Endothelial cell of umbilical vein (primary cell): ENCODE measurements around the gene STARD6.

ENCODE experiments used
- EZH2 ChIP-seq: IDR thresholded peaks from 2 replicates; pipeline ENCODE4 v1.6.1; 2012; ENCODE audit warnings: borderline replicate concordance, low read depth, mild to moderate bottlenecking, moderate library complexity, low read length, inconsistent platforms; ENCODE audit not compliant: severe bottlenecking
- FOS ChIP-seq: IDR thresholded peaks from 2 replicates; pipeline ENCODE4 v1.6.1; 2011; ENCODE audit warnings: mild to moderate bottlenecking, low read length, moderate library complexity, borderline replicate concordance; ENCODE audit not compliant: insufficient read depth
- GATA2 ChIP-seq: IDR thresholded peaks from 2 replicates; pipeline ENCODE4 v1.7.0; 2011; ENCODE audit warnings: low read depth, mild to moderate bottlenecking, moderate library complexity, mixed read lengths, low read length; ENCODE audit not compliant: insufficient read length, insufficient read depth
- JUN ChIP-seq: IDR thresholded peaks from 2 replicates; pipeline ENCODE4 v1.6.1; 2011; ENCODE audit warnings: borderline replicate concordance, low read depth; ENCODE audit not compliant: insufficient read length, insufficient read depth
- MYC ChIP-seq: IDR thresholded peaks from one replicate; pipeline ENCODE4 v1.6.1; 2011; ENCODE audit warnings: mild to moderate bottlenecking, low read depth, low read length
- POLR2A ChIP-seq: IDR thresholded peaks from 2 replicates; pipeline ENCODE4 v1.6.1; 2012; ENCODE audit warnings: low read depth, mild to moderate bottlenecking, control low read depth, low read length
- POLR2AphosphoS5 ChIP-seq: IDR thresholded peaks from 2 replicates; pipeline ENCODE4 v1.6.1; 2012; ENCODE audit warnings: low read depth, mild to moderate bottlenecking, control low read depth, low read length, moderate library complexity; ENCODE audit not compliant: insufficient read depth
- TF ChIP-seq, protein P1 (sequence below), 2 donors: IDR thresholded peaks; 1 replicate in 1 of 2; 2 replicates in 1 of 2; pipeline ENCODE4 v1.5.1; 2011; ENCODE audit warnings: low read length in 2 of 2, mild to moderate bottlenecking in 2 of 2, moderate library complexity in 2 of 2, control low read depth in 1 of 2, inconsistent platforms in 1 of 2, low read depth in 1 of 2; ENCODE audit not compliant: insufficient read depth in 1 of 2; ENCODE audit errors: extremely low read depth in 1 of 2
- TF ChIP-seq, protein P2 (sequence below): IDR thresholded peaks from 2 replicates; pipeline ENCODE4 v1.6.1; 2011; ENCODE audit not compliant: insufficient read depth, insufficient read length

DNA sequence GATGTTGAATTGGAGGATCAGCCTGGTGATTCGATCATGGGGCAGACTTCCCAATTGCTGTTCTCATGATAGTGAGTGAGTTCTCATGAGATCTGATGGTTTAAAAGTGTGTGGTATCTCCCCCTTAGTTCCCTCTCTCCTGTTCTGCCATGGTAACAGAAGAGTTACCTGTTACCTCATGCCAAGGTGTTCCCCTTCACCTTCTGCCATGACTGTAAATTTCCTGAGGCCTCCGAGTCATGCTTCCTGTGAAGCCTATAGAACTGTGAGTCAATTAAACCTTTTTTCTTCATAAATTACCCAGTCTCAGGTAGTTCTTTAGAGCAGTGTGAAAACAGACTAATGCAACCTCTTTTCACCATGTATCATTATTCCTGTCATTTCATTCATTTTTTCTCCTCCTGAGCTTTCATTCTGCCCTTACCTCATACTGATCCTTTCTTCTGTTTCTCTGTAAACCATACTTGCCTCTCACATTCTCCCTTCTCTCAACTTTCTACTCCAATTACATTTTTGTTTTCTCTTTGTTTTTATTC is 22.0 kb downstream of the STARD6 start:
- TF ChIP-seq POLR2A: no peak
- TF ChIP-seq POLR2AphosphoS5: no peak
- TF ChIP-seq, protein P1, sequence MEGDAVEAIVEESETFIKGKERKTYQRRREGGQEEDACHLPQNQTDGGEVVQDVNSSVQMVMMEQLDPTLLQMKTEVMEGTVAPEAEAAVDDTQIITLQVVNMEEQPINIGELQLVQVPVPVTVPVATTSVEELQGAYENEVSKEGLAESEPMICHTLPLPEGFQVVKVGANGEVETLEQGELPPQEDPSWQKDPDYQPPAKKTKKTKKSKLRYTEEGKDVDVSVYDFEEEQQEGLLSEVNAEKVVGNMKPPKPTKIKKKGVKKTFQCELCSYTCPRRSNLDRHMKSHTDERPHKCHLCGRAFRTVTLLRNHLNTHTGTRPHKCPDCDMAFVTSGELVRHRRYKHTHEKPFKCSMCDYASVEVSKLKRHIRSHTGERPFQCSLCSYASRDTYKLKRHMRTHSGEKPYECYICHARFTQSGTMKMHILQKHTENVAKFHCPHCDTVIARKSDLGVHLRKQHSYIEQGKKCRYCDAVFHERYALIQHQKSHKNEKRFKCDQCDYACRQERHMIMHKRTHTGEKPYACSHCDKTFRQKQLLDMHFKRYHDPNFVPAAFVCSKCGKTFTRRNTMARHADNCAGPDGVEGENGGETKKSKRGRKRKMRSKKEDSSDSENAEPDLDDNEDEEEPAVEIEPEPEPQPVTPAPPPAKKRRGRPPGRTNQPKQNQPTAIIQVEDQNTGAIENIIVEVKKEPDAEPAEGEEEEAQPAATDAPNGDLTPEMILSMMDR (IDR thresholded peaks at IDR 0.05; ENCODE audit: extremely low read depth in 1 of 2, insufficient read depth in 1 of 2, low read depth in 1 of 2, low read length in 2 of 2): no peak
- TF ChIP-seq FOS: no peak
- TF ChIP-seq MYC: no peak
- no peak for TF ChIP-seq EZH2
- TF ChIP-seq GATA2: no peak
- TF ChIP-seq, protein P2, sequence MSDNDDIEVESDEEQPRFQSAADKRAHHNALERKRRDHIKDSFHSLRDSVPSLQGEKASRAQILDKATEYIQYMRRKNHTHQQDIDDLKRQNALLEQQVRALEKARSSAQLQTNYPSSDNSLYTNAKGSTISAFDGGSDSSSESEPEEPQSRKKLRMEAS: no peak
- TF ChIP-seq JUN: no peak
